Activated T-helper 2 cell treated with anti-CD3 and anti-CD28 coated beads, Interferon-gamma antibody, Interleukin-2, Interleukin-4, amounts not matched to agents 10 μg/mL and 5 μg/mL and 100 μg/mL, durations not matched to agents 14 hours and 24 hours and 36 hours (primary cell): ENCODE data around the gene CCNY. TPM values are rescaled to one million over a fixed set of nuclear protein-coding genes. Genes with fewer than 3 reads are reported as not detected.

Experiments used
- DNase-seq: peaks from one replicate; pipeline ENCODE4 v3.0.0; 2021; ENCODE audit warnings: low spot score
- H3K27ac Mint-ChIP-seq: one replicate; pipeline ENCODE4 v1.8.0; 2021; ENCODE audit warnings: mixed read lengths
- H3K27me3 Mint-ChIP-seq: one replicate; pipeline ENCODE4 v1.8.0; 2021; ENCODE audit warnings: low read depth, mixed read lengths
- H3K36me3 Mint-ChIP-seq: one replicate; pipeline ENCODE4 v1.8.0; 2021; ENCODE audit warnings: low read depth, mixed read lengths
- H3K4me1 Mint-ChIP-seq: one replicate; pipeline ENCODE4 v1.8.0; 2021; ENCODE audit warnings: low read depth, mixed read lengths
- H3K4me3 Mint-ChIP-seq: one replicate; pipeline ENCODE4 v1.8.0; 2021; ENCODE audit warnings: low read depth, mild to moderate bottlenecking, moderate library complexity, mixed read lengths
- H3K9me3 Mint-ChIP-seq: one replicate; pipeline ENCODE4 v1.8.0; 2021; ENCODE audit warnings: mixed read lengths
- intact Hi-C: fragments of 100-400 bp; cut with micrococcal nuclease; formaldehyde crosslinking; loops from one replicate; pipeline ENCODE4 v1.15.1; 2023
- total RNA-seq: library from RNA; stranded (reverse); gene quantifications from 2 replicates; pipeline ENCODE4 v1.2.3, GENCODE V29; 2022

Gene CCNY
- total RNA-seq, 1 donor from 2014 or later: 60.4 TPM

DNA sequence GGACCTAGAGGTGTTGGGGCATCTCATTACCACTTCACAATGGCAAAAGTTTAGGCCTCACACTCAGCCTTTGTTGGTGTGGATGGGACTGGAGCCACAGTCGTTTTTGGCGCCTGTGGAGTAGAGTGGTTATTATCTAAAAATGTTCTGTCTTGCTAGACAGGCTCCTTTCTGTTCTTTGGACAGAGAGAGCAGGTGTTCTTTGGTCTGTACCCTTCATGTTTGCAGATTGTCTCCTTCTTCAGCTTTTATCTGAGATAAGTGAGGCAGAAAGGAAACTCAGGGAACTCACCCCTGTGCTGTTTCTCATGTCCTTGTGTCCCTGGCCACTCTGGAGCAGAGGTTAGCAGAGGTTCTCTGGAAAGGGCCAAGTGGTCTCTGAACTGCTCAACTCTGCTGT, 103.7 kb downstream of the CCNY start:
- intact Hi-C loops: loop anchor here (5.0 kb wide), 1 partner anchor 313 kb away; the partner anchor contains the start of gene CREM
- Mint-ChIP-seq H3K9me3 (peaks cover 62% of the 10 kb centered on the region), H3K36me3 (peaks cover 66% of the 10 kb centered on the region), H3K4me3 (no peak overlapping the region), H3K4me1 (peaks cover 28% of the 10 kb centered on the region), H3K27ac (no peak overlapping the region), H3K27me3 (no peaks in the 10 kb centered on the region)
- no peak for DNase-seq

DNA sequence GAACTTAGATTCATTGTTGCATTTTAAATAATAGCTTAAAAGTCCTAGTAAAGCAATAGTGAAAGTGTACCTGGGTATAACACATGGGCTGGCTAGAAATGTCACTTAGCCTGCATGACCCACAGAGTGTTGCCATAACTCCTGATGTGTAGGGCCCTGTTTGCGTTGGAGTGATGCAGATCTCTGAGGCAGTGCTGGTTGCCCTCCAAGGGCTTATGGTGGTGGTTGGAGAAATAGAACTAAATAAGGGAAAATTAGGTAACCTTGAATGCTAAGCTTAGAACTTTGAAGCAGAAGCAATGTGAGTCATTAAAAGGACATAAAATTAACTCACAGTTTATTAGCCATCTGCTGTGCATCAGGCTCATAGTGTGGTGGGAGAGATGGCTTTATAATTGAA, 105.7 kb downstream of the CCNY start:
- H3K36me3 Mint-ChIP-seq: peaks cover 59% of the 10 kb centered on the region
- H3K4me1 Mint-ChIP-seq: peaks cover 32% of the 10 kb centered on the region
- peak overlapping the region; percentile 87 for H3K27ac Mint-ChIP-seq
- peaks cover 69% of the 10 kb centered on the region for H3K9me3 Mint-ChIP-seq
- no peaks in the 10 kb centered on the region for H3K27me3 Mint-ChIP-seq
- intact Hi-C loops: loop anchor here (1.0 to 5.0 kb wide), 6 partner anchors 8 to 315 kb away; partner anchors contain the start of gene CREM
- no peak overlapping the region for H3K4me3 Mint-ChIP-seq
- no peak for DNase-seq

DNA sequence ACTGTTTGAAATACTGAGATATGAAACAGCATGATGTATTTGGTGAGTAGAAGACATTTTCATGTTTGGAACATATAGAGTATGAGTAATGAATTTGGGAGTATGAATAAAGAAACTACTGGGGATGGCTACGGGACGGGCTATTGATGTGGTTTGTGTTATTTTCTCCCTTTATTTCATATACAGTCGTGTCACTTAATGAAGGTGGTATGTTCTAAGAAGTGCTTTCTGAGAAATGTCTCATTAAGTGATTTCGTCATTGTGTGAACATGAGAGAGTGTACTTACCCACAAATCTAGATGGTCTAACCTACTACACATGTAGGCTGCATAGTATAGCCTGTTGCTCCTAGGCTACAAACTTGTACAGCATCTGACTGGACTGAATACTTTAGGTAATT, 106.3 kb downstream of the CCNY start:
- intact Hi-C loops: loop anchor here (1.0 to 5.0 kb wide), 6 partner anchors 8 to 315 kb away; partner anchors contain the start of gene CREM

DNA sequence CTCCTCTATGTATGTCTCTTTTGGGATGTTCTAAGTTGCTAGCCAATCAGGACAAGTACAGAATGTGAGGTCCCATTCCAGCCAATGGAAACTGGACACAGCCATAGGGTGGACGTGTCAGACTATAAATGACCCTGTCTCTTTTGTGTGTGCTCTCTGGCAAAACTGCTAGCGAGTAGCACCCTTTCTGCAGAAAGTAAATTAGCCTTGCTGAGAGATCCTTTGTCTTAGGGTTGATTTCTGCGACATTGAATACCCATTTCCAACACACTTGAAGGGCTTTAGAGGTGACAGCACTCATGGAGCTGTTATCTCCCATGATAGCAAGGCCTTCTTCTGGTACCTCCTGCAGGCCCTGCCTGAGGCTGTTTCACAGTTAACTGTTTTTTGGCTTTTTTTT, 107.5 kb downstream of the CCNY start:
- H3K27ac Mint-ChIP-seq: peak overlapping the region; percentile 33
- H3K36me3 Mint-ChIP-seq: peaks cover 60% of the 10 kb centered on the region
- peaks cover 65% of the 10 kb centered on the region for H3K9me3 Mint-ChIP-seq
- H3K27me3 Mint-ChIP-seq: no peaks in the 10 kb centered on the region
- H3K4me3 Mint-ChIP-seq: no peak overlapping the region
- no peak for DNase-seq
- intact Hi-C loops: loop anchor here (2.0 to 5.0 kb wide), 2 partner anchors 103 to 317 kb away; partner anchors contain the start of gene CREM
- H3K4me1 Mint-ChIP-seq: peaks cover 48% of the 10 kb centered on the region

More for the DNA sequence above, 106.3 kb downstream of the CCNY start:
- Mint-ChIP-seq H3K4me3 (no peak overlapping the region), H3K4me1 (peaks cover 36% of the 10 kb centered on the region), H3K9me3 (peaks cover 69% of the 10 kb centered on the region), H3K36me3 (peaks cover 60% of the 10 kb centered on the region), H3K27ac (peak overlapping the region; percentile 87), H3K27me3 (no peaks in the 10 kb centered on the region)
- no peak for DNase-seq

DNA sequence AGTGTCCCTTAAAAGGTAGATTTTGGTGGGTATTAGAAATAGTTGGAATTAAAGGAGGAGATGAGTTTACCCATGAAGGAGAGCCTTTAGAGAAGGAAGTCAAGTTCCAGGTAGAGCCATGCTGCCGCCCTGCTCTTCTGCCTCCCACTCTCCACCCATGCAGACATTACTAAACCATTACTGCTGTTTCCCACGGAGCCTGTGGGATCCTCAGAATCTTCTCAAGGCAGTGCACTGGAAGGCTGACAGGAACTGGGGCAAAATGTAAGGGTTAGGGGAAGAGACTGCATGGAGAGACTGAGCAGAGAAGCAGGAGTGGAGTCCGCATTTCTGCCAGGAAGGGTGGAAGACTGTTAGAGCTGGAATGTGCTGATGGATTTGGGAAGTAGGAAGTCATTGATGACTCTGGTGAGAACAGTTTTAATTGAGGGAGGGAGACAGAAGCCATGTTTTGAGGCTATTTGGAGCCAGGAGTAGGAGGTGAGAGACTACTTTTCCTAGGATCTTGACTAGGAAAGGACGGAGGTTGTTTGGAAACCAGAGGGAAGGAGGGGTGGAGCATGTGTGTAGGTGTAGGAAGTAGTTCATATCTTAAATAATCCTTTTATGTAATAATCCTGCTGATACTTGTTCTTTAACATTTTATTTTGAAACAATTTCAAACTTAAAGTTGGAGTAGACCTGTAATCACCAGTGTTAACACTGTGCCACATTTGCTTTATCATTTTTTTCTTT, 109.0 kb downstream of the CCNY start:
- H3K4me1 Mint-ChIP-seq: peaks cover 63% of the 10 kb centered on the region
- H3K27ac Mint-ChIP-seq: no peak overlapping the region
- no peak overlapping the region for H3K4me3 Mint-ChIP-seq
- no peaks in the 10 kb centered on the region for H3K27me3 Mint-ChIP-seq
- DNase-seq: no peak
- H3K36me3 Mint-ChIP-seq: peaks cover 47% of the 10 kb centered on the region
- intact Hi-C loops: loop anchor here (5.0 kb wide), 1 partner anchor 33 kb away; no protein-coding TSS in a partner anchor
- H3K9me3 Mint-ChIP-seq: peaks cover 52% of the 10 kb centered on the region

DNA sequence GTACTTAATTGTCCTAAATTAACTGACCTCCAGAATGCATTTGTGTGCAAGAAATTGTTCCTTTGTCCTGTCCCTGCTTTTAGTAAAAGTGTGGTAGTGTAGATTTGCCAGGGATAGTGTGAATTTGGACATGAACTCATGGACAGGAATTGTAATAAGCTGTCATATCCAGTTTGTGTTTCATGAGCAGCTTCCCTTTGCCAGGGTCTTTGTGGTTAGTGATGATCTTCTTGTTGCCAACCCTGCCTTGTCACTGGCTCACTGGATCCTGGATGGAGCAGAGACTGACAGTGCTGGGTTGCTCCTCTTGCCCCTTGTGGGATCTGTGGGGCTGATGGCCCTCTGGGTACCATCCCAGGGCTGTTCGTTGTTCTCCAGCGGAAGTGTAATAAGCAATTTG, 110.1 kb downstream of the CCNY start:
- no peak for DNase-seq
- peak overlapping the region; percentile 24 for H3K27ac Mint-ChIP-seq
- H3K4me3 Mint-ChIP-seq: no peak overlapping the region
- H3K36me3 Mint-ChIP-seq: peaks cover 37% of the 10 kb centered on the region
- peaks cover 65% of the 10 kb centered on the region for H3K4me1 Mint-ChIP-seq
- H3K9me3 Mint-ChIP-seq: peaks cover 41% of the 10 kb centered on the region
- intact Hi-C loops: loop anchor here (5.0 kb wide), 1 partner anchor 34 kb away; no protein-coding TSS in a partner anchor
- no peaks in the 10 kb centered on the region for H3K27me3 Mint-ChIP-seq

DNA sequence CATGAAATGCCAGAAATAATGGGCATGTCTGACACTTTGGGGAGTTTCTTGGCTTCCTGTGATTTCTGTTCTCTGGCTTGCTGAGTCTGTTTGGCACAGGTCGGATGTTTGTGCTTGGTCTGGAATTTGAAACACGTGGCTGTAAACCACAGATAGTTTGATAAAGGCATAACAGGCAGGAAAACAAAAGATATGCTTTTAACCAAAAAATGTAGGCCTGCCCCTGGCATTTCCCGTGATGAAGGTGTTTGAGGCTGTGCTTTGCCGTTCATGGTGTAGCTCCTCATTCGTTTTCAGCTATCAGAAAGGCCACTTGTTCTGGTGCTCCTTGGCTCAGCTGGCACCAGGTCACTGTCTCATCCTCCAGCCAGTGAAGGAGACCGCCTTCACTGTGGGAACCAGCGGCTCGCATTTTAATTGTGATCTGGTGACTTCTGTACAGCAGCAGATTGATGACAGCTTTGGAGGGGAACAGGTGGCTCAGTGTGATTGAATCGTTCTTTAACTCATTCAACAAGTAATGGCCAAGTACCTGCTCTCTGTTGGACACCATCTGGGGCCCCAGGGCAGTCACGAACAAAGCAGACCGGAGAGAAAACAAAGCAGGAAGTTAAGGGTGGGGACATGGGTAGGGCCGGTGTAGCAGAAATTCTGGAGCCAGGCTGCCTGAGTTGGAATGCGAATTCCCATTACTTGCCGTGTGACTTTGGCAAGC, 111.5 kb downstream of the CCNY start:
- H3K4me3 Mint-ChIP-seq: peak overlapping the region; percentile 68
- intact Hi-C loops: loop anchor here (5.0 kb wide), 1 partner anchor 36 kb away; no protein-coding TSS in a partner anchor
- H3K27me3 Mint-ChIP-seq: no peaks in the 10 kb centered on the region
- peaks cover 30% of the 10 kb centered on the region for H3K9me3 Mint-ChIP-seq
- H3K36me3 Mint-ChIP-seq: peaks cover 28% of the 10 kb centered on the region
- peaks cover 64% of the 10 kb centered on the region for H3K4me1 Mint-ChIP-seq
- peak overlapping the region; percentile 89 for H3K27ac Mint-ChIP-seq
- DNase-seq: peak; percentile 22

DNA sequence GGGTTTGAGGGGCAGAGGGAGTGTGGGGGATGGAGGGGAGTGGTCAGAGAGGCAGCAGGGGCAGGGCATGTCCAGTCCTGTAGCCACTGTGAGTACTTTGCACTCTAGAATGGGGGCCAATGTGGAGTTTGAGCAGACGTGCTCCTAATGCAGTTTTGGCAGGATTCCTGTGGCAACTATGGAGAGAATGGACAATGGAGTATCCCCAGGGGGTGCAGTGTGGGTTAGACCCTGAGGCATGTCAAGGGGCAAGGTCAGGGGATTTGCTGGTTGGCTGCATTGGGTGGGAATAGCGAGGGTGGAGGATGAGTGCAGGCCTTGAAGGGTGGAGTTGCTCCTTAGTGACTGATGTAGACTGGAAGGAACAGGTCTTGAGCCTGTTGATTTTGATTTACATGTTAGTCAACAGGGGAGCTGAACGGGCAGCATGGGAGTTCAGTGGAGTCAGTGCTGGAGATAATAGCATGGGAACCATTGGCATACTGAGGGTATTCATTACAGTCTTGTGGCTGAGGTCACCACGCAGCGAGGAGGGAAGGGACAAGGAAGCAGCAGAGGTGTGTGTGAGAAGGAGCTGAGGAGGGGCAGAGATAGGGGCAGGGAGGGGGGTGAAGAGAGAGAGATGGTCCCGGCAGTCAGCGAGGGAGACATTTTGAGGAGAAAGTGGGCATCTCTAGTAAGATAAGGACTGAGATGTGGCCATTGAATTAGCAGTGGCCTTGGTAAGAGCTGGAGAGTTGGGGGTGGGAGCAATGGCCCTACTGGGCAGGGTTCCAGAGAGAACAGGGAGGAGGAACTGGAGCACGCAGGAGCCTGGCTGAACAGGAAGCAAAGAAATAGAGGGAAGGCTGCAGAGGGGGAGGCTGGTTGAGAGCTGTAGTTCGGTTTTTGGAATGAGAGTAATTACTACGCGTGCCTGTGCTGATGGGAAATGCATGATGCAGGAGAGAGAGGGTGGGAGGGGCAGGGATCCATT, 112.7 kb downstream of the CCNY start:
- H3K36me3 Mint-ChIP-seq: peaks cover 20% of the 10 kb centered on the region
- no peak for DNase-seq
- peaks cover 62% of the 10 kb centered on the region for H3K4me1 Mint-ChIP-seq
- H3K4me3 Mint-ChIP-seq: no peak overlapping the region
- no peaks in the 10 kb centered on the region for H3K27me3 Mint-ChIP-seq
- no peak overlapping the region for H3K27ac Mint-ChIP-seq
- intact Hi-C loops: loop anchor here (5.0 kb wide), 1 partner anchor 37 kb away; no protein-coding TSS in a partner anchor
- peaks cover 22% of the 10 kb centered on the region for H3K9me3 Mint-ChIP-seq

DNA sequence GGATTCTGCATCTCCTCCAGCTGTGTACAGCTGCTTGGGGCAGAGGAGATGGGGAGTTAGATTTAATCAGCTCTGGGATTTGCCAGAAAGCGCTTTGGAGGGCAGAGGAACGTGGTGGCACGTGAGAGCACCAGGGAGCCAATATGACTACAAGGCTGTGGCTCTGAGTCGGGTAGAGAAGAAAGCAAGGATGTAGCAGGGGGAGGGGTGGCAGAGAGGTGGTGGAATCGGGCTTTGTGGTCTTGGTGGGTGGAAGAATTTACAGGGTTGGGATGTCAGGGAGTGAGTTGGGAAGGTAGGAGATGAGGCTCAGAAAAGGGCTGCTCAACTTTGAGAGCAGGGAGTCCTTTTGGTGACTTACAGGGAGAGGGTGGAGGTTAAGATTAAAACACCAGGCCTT, 113.6 kb downstream of the CCNY start:
- DNase-seq: no peak
- H3K4me1 Mint-ChIP-seq: peaks cover 61% of the 10 kb centered on the region
- no peaks in the 10 kb centered on the region for H3K27me3 Mint-ChIP-seq
- peaks cover 16% of the 10 kb centered on the region for H3K9me3 Mint-ChIP-seq
- peak overlapping the region; percentile 10 for H3K27ac Mint-ChIP-seq
- H3K4me3 Mint-ChIP-seq: no peak overlapping the region
- intact Hi-C loops: loop anchor here (1.0 to 5.0 kb wide), 2 partner anchors 8 to 38 kb away; no protein-coding TSS in a partner anchor
- peaks cover 13% of the 10 kb centered on the region for H3K36me3 Mint-ChIP-seq

DNA sequence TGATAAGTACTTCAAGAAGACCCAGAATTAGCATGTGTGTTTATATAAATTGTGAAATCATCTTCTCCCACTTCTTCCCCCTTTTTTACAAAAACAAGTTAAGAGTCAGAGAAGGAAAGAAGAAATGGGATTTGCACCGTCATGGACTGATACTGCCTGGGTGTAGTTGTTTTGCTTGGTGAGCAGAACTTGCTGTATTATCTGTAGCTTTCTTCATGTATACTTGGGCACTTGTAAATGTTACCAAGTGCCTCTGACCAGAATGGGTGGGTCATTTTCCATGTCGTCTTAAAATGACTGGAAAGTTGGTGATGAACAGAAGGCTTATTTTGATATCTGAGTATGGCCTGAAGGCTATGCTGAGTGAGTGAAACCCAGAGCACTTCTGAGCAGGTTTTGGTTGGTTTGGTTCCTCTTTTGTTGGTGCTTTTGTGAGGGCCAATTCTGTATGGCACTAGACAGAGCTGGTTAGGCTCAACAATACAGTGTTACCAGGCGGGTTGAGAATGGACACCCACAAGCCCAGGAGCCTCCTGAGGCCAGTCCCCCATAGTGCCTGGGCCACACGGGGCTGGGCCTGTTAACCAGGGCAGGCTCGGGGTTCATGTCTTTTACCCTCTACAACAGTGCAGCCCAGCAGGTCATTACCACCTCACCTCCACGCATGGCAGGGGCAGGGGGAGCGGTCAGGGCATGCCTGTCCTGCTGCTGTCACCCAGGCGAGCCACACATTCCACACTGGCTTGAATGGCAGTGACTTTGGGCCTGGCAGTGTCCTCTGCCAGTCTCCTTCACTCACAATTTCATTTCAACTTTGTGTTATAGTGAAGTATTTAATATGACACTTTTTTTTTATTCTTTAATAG, 115.1 kb downstream of the CCNY start:
- Mint-ChIP-seq H3K4me3 (no peak overlapping the region), H3K36me3 (peaks cover 6% of the 10 kb centered on the region), H3K27ac (no peak overlapping the region), H3K4me1 (peaks cover 60% of the 10 kb centered on the region), H3K27me3 (no peaks in the 10 kb centered on the region), H3K9me3 (peaks cover 2% of the 10 kb centered on the region)
- DNase-seq: no peak
- intact Hi-C loops: no loop called here

DNA sequence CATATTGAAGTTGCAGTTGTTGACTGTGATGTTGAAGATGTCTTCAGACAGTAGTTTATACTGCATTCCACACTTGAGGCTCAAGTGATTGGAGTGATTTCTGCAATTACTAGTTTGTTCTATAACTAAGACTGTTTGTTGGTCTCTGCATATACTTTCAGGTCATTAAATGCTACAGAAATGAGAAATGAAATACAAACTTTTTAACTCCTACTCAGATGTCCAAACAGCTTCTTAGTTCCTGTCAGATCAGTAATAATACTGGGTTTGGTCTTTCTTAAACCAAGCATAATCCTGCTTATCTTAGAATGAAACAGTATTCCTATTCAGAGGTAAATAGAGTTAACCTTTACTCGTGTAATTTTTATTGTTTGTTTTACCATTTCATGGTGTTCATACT, 115.9 kb downstream of the CCNY start:
- Mint-ChIP-seq H3K4me1 (peaks cover 57% of the 10 kb centered on the region), H3K27ac (no peak overlapping the region), H3K27me3 (no peaks in the 10 kb centered on the region), H3K4me3 (no peak overlapping the region), H3K36me3 (peaks cover 6% of the 10 kb centered on the region), H3K9me3 (no peaks in the 10 kb centered on the region)
- no peak for DNase-seq
- intact Hi-C loops: no loop called here
